Activated naive CD4-positive, alpha-beta T cell (primary cell): ENCODE results near the gene NOVA1.

Source experiments
- DNase-seq, 4 experiments: peaks; one replicate each; lab custom pipeline; 2025; lab: John Stamatoyannopoulos, UW

Gene NOVA1

GRCh38 chr14:26594148-26594547 is 3.7 kb downstream of the NOVA1 start:
- DNase-seq = no peak

DNA sequence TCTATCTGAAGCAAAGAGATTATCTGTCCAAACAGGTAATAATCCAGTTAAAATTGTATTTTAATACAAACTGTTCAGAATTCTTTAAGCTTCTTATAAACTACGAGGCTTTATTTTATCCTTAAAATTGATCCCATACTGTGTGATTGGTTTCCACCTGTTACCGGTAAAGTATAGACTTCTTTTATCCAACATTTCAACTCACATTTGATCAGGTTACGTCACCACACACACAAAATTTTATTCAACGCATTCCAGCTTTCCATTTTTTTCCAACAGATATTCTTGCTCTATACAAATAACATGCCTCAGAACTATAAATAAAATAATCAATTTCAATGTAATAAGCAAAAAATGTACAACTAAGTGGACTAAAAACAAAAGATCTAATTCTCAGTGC is 4.5 kb downstream of the NOVA1 start:
- DNase-seq = no peak

DNA sequence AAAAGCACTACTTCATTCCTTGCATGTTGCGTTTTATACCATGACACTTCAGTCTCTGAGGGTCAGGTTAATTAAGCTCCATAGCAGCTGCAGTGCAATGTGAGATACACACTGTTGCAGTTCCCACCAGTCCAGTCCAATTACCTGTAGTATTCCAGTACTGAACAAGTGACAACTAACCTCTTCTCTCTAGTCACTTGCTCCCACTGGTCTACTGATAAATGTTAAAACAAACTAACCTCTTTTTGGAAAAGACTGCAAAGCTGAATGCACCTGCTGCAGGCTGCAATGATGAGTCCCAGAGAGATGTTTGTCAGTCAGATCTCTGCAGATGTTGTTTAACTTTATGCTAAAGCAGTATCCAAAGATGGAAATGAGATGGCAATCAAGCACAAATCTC is 7.9 kb downstream of the NOVA1 start:
- no peak for DNase-seq

- no peak for DNase-seq
These were observed 20.1 kb downstream of the NOVA1 start for GRCh38 chr14:26577711-26578110.

GRCh38 chr14:26554069-26554772 is 43.6 kb downstream of the NOVA1 start:
- no peak for DNase-seq

GRCh38 chr14:26549571-26549970 is 48.3 kb downstream of the NOVA1 start:
- DNase-seq = no peak

GRCh38 chr14:26548406-26548805 is 49.4 kb downstream of the NOVA1 start:
- DNase-seq = no peak

- DNase-seq = no peak
These were observed 59.7 kb downstream of the NOVA1 start for GRCh38 chr14:26538176-26538575.

DNA sequence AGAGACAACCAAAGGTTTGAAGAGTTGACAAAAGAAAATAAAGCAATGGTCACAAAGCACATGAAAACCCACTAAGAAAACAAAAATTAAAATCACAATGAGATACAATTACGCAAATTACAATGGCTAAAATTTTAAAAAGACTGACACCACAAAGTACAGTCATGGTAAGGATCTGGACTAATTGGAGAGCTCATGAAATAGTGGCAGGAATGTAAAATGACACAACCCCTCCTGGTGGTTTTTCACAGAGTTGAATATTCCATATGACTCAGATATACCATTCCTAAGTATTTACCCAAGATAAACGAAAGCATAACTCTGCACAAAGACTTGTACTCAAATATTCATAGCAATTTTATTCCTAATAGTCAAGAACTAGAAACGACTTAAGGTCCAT is 65.9 kb downstream of the NOVA1 start:
- no peak for DNase-seq

DNA sequence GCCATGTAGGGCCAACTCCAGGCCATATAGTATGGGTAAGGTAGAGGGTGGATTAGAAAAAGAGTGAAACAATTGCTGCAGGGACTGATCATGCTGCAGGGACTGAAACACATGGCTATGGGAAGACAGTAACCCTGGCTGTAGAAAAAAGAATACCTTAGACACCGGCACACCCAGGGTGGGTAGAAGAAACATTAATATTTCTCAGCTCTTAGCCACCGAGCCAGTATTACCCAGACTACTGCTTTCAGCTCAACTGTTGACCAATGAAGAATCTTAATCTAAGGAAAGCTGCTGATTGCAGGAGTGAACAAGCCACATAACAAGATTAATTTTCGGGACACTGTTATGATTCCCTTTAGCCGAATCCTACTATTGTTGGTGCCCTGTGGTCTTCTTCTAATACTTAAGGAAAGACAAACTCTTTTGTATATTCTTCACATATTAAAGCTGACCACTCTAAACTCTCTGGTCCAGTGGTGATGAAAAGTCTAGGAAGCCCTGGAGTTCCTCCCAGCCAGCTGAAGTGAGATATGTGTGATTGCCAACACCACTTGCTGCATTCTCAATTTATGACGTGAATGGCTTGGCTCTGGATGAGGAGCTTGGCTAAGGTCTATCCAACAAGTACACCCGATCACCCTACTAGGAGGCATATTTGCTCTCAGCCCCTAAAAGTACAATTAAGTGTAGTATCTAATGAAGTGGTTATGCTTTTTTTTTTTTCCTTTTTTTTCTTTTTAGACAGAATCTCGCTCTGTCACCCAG is 69.2 kb downstream of the NOVA1 start:
- no peak for DNase-seq

GRCh38 chr14:26527095-26527494 is 70.7 kb downstream of the NOVA1 start:
- DNase-seq = no peak

DNA sequence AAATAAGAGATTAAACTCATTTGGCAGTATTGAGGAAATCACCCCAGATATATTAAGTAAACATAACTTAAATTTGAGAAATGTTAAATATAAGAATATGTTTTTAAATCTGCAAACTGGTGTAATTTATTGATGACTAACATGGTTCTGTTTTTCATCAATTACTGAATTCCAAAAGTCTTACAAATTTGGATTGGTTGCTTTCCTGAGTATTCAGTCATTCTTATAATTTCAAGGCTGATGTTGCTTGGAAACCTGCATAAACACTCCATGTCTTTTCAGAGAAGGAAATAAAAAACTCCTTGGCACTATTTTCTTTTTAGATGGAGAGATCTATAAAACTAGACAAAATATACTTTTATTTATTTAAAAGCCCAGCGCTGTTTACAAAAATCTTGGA is 71.7 kb downstream of the NOVA1 start:
- no peak for DNase-seq

DNA sequence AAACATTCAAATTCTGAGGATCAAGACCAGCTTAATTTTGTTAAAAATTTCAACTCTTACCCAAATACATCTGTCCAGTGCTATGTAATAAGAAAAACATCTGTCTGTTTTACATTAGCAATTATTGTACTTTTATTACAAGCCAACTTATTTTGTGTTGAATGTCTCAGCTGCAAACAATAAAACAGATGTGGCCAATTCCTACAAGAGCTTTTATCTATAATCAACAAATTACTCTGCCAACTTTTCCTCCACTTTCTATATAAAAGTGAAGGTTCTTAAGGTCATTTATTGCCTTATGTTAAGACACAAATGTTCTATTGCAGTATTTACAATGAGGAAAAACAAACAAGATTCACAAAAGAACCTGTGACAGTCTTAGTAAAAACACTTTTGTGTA is 72.7 kb downstream of the NOVA1 start:
- no peak for DNase-seq

GRCh38 chr14:26522967-26523366 is 74.9 kb downstream of the NOVA1 start:
- no peak for DNase-seq

GRCh38 chr14:26517771-26518170 is 80.1 kb downstream of the NOVA1 start:
- DNase-seq = no peak

DNA sequence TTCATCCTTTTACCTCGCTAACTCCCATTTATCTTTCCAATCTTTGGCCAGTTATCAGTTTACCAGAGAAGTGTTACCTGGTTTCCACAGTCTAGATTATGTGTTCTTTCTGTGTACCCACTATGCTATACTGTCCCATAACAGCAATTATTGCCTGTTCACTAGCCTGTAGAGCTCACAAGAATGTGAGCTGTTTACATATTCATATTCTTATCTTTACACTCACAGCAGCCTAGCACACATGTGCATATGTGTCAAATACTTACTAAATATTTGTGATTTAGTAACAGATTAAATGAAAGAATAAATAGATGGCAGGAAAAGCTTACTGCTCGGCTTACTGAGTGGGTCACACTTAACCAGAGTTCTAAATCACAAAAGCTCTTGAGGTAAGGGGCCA is 97.8 kb downstream of the NOVA1 start:
- DNase-seq = no peak

GRCh38 chr14:26499546-26499945 is 98.3 kb downstream of the NOVA1 start:
- no peak for DNase-seq

GRCh38 chr14:26486922-26487321 is 110.9 kb downstream of the NOVA1 start:
- DNase-seq = no peak

GRCh38 chr14:26484562-26484961 is 113.3 kb downstream of the NOVA1 start:
- no peak for DNase-seq

GRCh38 chr14:26478967-26479366 is 118.9 kb downstream of the NOVA1 start:
- no peak for DNase-seq

- no peak for DNase-seq
These were observed 131.0 kb downstream of the NOVA1 start for GRCh38 chr14:26466862-26467261.

DNA sequence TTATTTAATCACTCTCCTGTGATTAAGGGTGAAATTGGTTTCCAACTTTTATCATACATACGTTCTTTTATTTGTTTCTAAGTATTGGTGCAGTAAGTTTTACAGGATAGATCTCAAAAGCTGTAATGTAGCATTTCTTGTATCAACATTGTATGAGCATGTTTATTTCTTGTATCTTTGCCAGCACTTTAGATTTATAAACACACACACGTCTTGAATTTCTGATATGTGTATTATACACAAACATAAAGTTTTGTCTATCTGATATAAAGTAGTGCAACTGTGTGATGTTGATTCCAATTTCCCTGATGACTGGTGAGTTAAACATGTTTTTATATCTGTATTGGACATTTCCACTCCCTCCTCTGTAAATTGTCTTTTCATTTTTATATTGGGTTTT is 134.7 kb downstream of the NOVA1 start:
- DNase-seq = no peak

- no peak for DNase-seq
These were observed 143.7 kb downstream of the NOVA1 start for GRCh38 chr14:26454105-26454504.
